IMR-90 (cell line): ENCODE measurements around the gene BST1. TPM values are rescaled to one million over a fixed set of nuclear protein-coding genes. Genes with fewer than 3 reads are reported as not detected.

Experiments
- ATAC-seq: fragments of 200-7000 bp; cut with Tn5 transposase; 2 replicates; pipeline ENCODE4 v1.9.1; 2020; ENCODE audit warnings: low read depth, mild to moderate bottlenecking, moderate library complexity
- BruUV-seq: library from RNA; stranded (reverse); fragments of 400-500 nt; replicated peaks from 2 replicates; lab custom pipeline; 2021; lab: Mats Ljungman, UMichigan
- CTCF ChIA-PET: fragments of 300-600 bp; formaldehyde crosslinking; extraction: SDS; loops from one replicate; lab custom pipeline; 2021; ENCODE audit warnings: antibody characterized with exemption; lab: Yijun Ruan, JAX
- POLR2A ChIA-PET: fragments of 300-600 bp; sonication (Branson Sonifier 250); formaldehyde crosslinking; loops from one replicate; lab custom pipeline; 2022; ENCODE audit warnings: antibody characterized with exemption; ENCODE audit not compliant: unreplicated experiment; lab: Charles Lee
- DNase-seq: peaks from one replicate; pipeline ENCODE4 v3.0.0; 2013
- H2AFZ ChIP-seq: replicated peaks from 2 replicates; pipeline ENCODE3; 2013; ENCODE audit warnings: low read length, mild to moderate bottlenecking; ENCODE audit not compliant: poor library complexity
- H2AK5ac ChIP-seq: 2 replicates; pipeline ENCODE4 v1.6.1; 2013; ENCODE audit warnings: low read depth, low read length, inconsistent platforms
- H2AK9ac ChIP-seq: replicated peaks from 2 replicates; pipeline ENCODE3; 2013; ENCODE audit warnings: mild to moderate bottlenecking, low read depth, low read length, moderate library complexity; ENCODE audit not compliant: poor library complexity
- H2BK120ac ChIP-seq: 2 replicates; pipeline ENCODE4 v1.6.1; 2013; ENCODE audit warnings: low read depth, low read length, inconsistent platforms
- H2BK15ac ChIP-seq: 3 replicates; pipeline ENCODE4 v1.6.1; 2013; ENCODE audit warnings: low read depth, low read length, inconsistent platforms
- H2BK20ac ChIP-seq: 2 replicates; pipeline ENCODE4 v1.6.1; 2013; ENCODE audit warnings: low read depth, mild to moderate bottlenecking, inconsistent platforms, low read length, moderate library complexity
- H2BK5ac ChIP-seq: 2 replicates; pipeline ENCODE4 v1.6.1; 2013; ENCODE audit warnings: mild to moderate bottlenecking, low read depth, low read length, inconsistent platforms; ENCODE audit not compliant: poor library complexity, severe bottlenecking
- H3K14ac ChIP-seq: replicated peaks from 2 replicates; pipeline ENCODE4 v1.6.1; 2013; ENCODE audit warnings: low read depth, low read length, inconsistent platforms
- H3K18ac ChIP-seq: 2 replicates; pipeline ENCODE4 v1.6.1; 2013; ENCODE audit warnings: low read depth, low read length, control low read depth
- H3K23ac ChIP-seq: 2 replicates; pipeline ENCODE4 v1.6.1; 2013; ENCODE audit warnings: low read depth, low read length, inconsistent platforms
- H3K27ac ChIP-seq: 2 replicates; pipeline ENCODE4 v1.5.1; 2013; ENCODE audit warnings: mild to moderate bottlenecking, control low read depth, low read length; ENCODE audit not compliant: insufficient read depth
- H3K27me3 ChIP-seq: 2 replicates; pipeline ENCODE4 v1.6.1; 2013; ENCODE audit warnings: low read length; ENCODE audit not compliant: control insufficient read depth, insufficient read depth
- H3K36me3 ChIP-seq: 2 replicates; pipeline ENCODE4 v1.6.1; 2013; ENCODE audit warnings: low read length, mixed read lengths; ENCODE audit not compliant: control insufficient read depth, insufficient read depth
- H3K4ac ChIP-seq: 2 replicates; pipeline ENCODE4 v1.6.1; 2013; ENCODE audit warnings: low read depth, low read length, inconsistent platforms
- H3K4me1 ChIP-seq: 2 replicates; pipeline ENCODE4 v1.6.1; 2013; ENCODE audit warnings: low read length, mixed read lengths; ENCODE audit not compliant: control insufficient read depth, insufficient read depth
- H3K4me2 ChIP-seq: 2 replicates; pipeline ENCODE4 v1.6.1; 2013; ENCODE audit warnings: low read depth, mild to moderate bottlenecking, control low read depth, low read length, moderate library complexity
- H3K4me3 ChIP-seq: 2 replicates; pipeline ENCODE4 v1.5.1; 2013; ENCODE audit warnings: low read depth, mild to moderate bottlenecking, control low read depth, low read length, moderate library complexity; ENCODE audit not compliant: insufficient read depth
- H3K56ac ChIP-seq: 2 replicates; pipeline ENCODE4 v1.6.1; 2013; ENCODE audit warnings: low read length, inconsistent platforms; ENCODE audit not compliant: insufficient read depth; ENCODE audit errors: extremely low read depth
- H3K79me1 ChIP-seq, 2 experiments: 2 replicates each; pipeline ENCODE4 v1.6.1; 2013; ENCODE audit warnings: low read length in 2 of 2, inconsistent platforms in 1 of 2, low read depth in 1 of 2
- H3K9ac ChIP-seq: 2 replicates; pipeline ENCODE4 v1.6.1; 2013; ENCODE audit warnings: low read depth, low read length, control low read depth
- H3K9me1 ChIP-seq: 2 replicates; pipeline ENCODE4 v1.6.1; 2013; ENCODE audit warnings: low read length, inconsistent platforms; ENCODE audit not compliant: insufficient read depth
- H3K9me3 ChIP-seq: 2 replicates; pipeline ENCODE4 v1.6.1; 2013; ENCODE audit warnings: low read length; ENCODE audit not compliant: control insufficient read depth, insufficient read depth
- H4K20me1 ChIP-seq: 2 replicates; pipeline ENCODE4 v1.6.1; 2013; ENCODE audit warnings: low read length, inconsistent platforms; ENCODE audit not compliant: insufficient read depth
- H4K5ac ChIP-seq: 2 replicates; pipeline ENCODE4 v1.6.1; 2013; ENCODE audit warnings: mild to moderate bottlenecking, low read depth, low read length, control low read depth
- H4K8ac ChIP-seq, 2 experiments: 2 replicates each; pipeline ENCODE4 v1.6.1; 2013; ENCODE audit warnings: low read depth in 2 of 2, low read length in 2 of 2, control low read depth in 1 of 2, inconsistent platforms in 1 of 2
- H4K91ac ChIP-seq: 2 replicates; pipeline ENCODE4 v1.6.1; 2013; ENCODE audit warnings: low read depth, low read length, inconsistent platforms; ENCODE audit not compliant: insufficient read depth
- BHLHE40 ChIP-seq: fragments of 150-350 bp; IDR thresholded peaks from 2 replicates; pipeline ENCODE4 v1.6.1; 2016; ENCODE audit warnings: mild to moderate bottlenecking, low read depth, low read length
- CEBPB ChIP-seq: IDR thresholded peaks from 2 replicates; pipeline ENCODE4 v1.6.1; 2012; ENCODE audit warnings: low read depth, low read length, improper control_type of control experiment
- CHD1 ChIP-seq: IDR thresholded peaks from 2 replicates; pipeline ENCODE4 v1.6.1; 2012; ENCODE audit warnings: low read depth, low read length, improper control_type of control experiment
- CTCF ChIP-seq: conservative IDR thresholded peaks from 2 replicates; pipeline ENCODE4 v1.5.1; 2012; ENCODE audit warnings: mild to moderate bottlenecking, low read depth, low read length, improper control_type of control experiment
- FOS ChIP-seq: fragments of 150-350 bp; IDR thresholded peaks from 2 replicates; pipeline ENCODE4 v1.6.1; 2016; ENCODE audit warnings: low read depth, low read length
- MAFK ChIP-seq: IDR thresholded peaks from 2 replicates; pipeline ENCODE4 v1.6.1; 2012; ENCODE audit warnings: low read depth, low read length, improper control_type of control experiment
- MAZ ChIP-seq: IDR thresholded peaks from 2 replicates; pipeline ENCODE4 v1.6.1; 2012; ENCODE audit warnings: low read depth, mild to moderate bottlenecking, low read length, improper control_type of control experiment, moderate library complexity, borderline replicate concordance
- MXI1 ChIP-seq: IDR thresholded peaks from 2 replicates; pipeline ENCODE4 v1.6.1; 2012; ENCODE audit warnings: low read depth, mild to moderate bottlenecking, low read length, moderate library complexity, borderline replicate concordance
- NFE2L2 ChIP-seq: fragments of 150-350 bp; IDR thresholded peaks from 2 replicates; pipeline ENCODE4 v1.6.1; 2016; ENCODE audit warnings: low read depth, mild to moderate bottlenecking, low read length
- POLR2A ChIP-seq: IDR thresholded peaks from 2 replicates; pipeline ENCODE4 v1.6.1; 2012; ENCODE audit warnings: mild to moderate bottlenecking, low read depth, low read length
- RAD21 ChIP-seq: IDR thresholded peaks from 2 replicates; pipeline ENCODE4 v1.6.1; 2012; ENCODE audit warnings: low read length, improper control_type of control experiment
- RCOR1 ChIP-seq: IDR thresholded peaks from 2 replicates; pipeline ENCODE4 v1.6.1; 2012; ENCODE audit warnings: mild to moderate bottlenecking, low read length, improper control_type of control experiment; ENCODE audit not compliant: insufficient replicate concordance
- RFX5 ChIP-seq: IDR thresholded peaks from 2 replicates; pipeline ENCODE4 v1.8.0; 2012; ENCODE audit warnings: low read depth, mild to moderate bottlenecking, low read length, moderate library complexity
- SMC3 ChIP-seq: fragments of 150-350 bp; IDR thresholded peaks from 2 replicates; pipeline ENCODE4 v1.6.1; 2016; ENCODE audit warnings: low read depth, mild to moderate bottlenecking, antibody characterized with exemption, low read length, moderate library complexity
- USF2 ChIP-seq: fragments of 150-350 bp; IDR thresholded peaks from 2 replicates; pipeline ENCODE4 v1.6.1; 2017; ENCODE audit warnings: mild to moderate bottlenecking, antibody characterized with exemption, low read length, low read depth
- WGBS, 2 experiments: methylation state at CpG; one replicate each; pipeline versions ENCODE4 v1.1.5 to v1.1.7; 2013; ENCODE audit warnings: missing lambda C conversion rate in 2 of 2; ENCODE audit not compliant: insufficient read length in 1 of 2; ENCODE audit errors: extremely low coverage in 2 of 2; 5-methylcytosine and 5-hydroxymethylcytosine counted together
- dilution Hi-C: fragments of 300-500 bp; cut with HindIII; formaldehyde crosslinking; loops from one replicate; pipeline ENCODE4 v1.14.3; 2018; ENCODE audit warnings: low sequenced_read_pairs; ENCODE audit not compliant: unreplicated experiment
- in situ Hi-C: fragments of 300-500 bp; cut with MboI; formaldehyde crosslinking; loops from 3 replicates; pipeline ENCODE4 v1.14.3; 2019; ENCODE audit warnings: low sequenced_read_pairs, inconsistent platforms, mixed read lengths
- intact Hi-C: fragments of 100-400 bp; cut with micrococcal nuclease; formaldehyde crosslinking; loops from 2 replicates; pipeline ENCODE4 v1.10.0; 2022
- polyA plus RNA-seq, 3 experiments: library from polyadenylated mRNA; depleted of rRNA; stranded (reverse); fragments of >200 nt; gene quantifications; 2 replicates each; pipeline ENCODE4 v1.2.3, GENCODE V29; 2012; ENCODE audit warnings: low replicate concordance in 1 of 3
- total RNA-seq: library from RNA; depleted of rRNA; stranded (reverse); fragments of >200 nt; gene quantifications from 2 replicates; pipeline ENCODE4 v1.2.3, GENCODE V29; 2012
- TF ChIP-seq, protein P1 (sequence below): fragments of 150-350 bp; IDR thresholded peaks from 2 replicates; pipeline ENCODE4 v1.6.1; 2016; ENCODE audit warnings: low read depth, mild to moderate bottlenecking, low read length, moderate library complexity, borderline replicate concordance

The BST1 gene
- total and polyA plus RNA-seq, 2 of the 4 experiments (the other 2 are of a cell fraction), result 6.6 to 11.1 TPM

DNA sequence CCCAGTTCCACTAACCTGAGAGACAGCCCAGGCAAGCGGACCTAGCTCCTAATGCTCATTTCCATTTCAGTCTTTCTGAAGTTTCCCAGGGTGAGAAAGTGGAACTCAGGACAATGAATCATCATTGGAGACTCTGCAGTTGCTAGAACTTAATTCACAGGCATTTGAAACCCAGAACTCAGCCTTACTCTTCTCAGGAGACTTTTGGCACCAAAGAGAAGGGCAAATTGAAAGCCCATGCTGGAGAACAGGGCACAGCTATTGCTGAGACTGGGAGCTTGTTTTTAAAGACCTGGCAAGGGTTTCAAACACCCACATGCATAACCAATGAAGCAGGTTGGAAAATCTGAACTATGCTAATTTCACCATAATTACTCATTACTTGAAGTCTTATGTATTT is 36.0 kb downstream of the BST1 start:
- no peak overlapping the region for H2BK20ac ChIP-seq
- H3K9me3 ChIP-seq, result peaks cover 13% of the 10 kb centered on the region
- CTCF ChIA-PET, result interaction anchor here (1.7 kb wide), 1 partner anchor 10 kb away, joined by 4 read pairs; no protein-coding TSS in a partner anchor
- H3K27ac ChIP-seq, result no peak overlapping the region
- H2BK5ac ChIP-seq, result no peak overlapping the region
- BruUV-seq, result no TSS peak
- H3K36me3 ChIP-seq, result no peaks in the 10 kb centered on the region
- peaks cover 2% of the 10 kb centered on the region; the same call in 1 of the 2 replicates for H3K4me1 ChIP-seq
- H3K23ac ChIP-seq, result no peak overlapping the region
- no peaks in the 10 kb centered on the region for H3K9me1 ChIP-seq
- no peak overlapping the region for H3K4me2 ChIP-seq
- ATAC-seq (peak; percentile 42), DNase-seq (peak; percentile 21)
- no peak overlapping the region for H3K9ac ChIP-seq
- no peak overlapping the region for H2AK9ac ChIP-seq
- H3K4me3 ChIP-seq, result no peak overlapping the region
- no peak overlapping the region for H2BK120ac ChIP-seq
- H4K91ac ChIP-seq, result no peak overlapping the region
- intact Hi-C loops, result no loop called here
- WGBS, 2 experiments, result no CpG with 5 or more reads among the region's 1 CpG
- H3K4ac ChIP-seq, result no peak overlapping the region
- no peak overlapping the region for H3K56ac ChIP-seq
- no peak overlapping the region for H2AK5ac ChIP-seq
- H2BK15ac ChIP-seq, result no peak overlapping the region
- POLR2A ChIA-PET, result no interaction called here
- TF ChIP-seq BHLHE40 (no peak), NFE2L2 (no peak), RFX5 (no peak), RAD21 (no peak), RCOR1 (no peak), POLR2A (no peak), MAZ (no peak), CTCF (no peak), CHD1 (no peak), CEBPB (no peak), FOS (no peak), MAFK (no peak), MXI1 (no peak), USF2 (no peak), SMC3 (no peak)
- TF ChIP-seq, protein P1, sequence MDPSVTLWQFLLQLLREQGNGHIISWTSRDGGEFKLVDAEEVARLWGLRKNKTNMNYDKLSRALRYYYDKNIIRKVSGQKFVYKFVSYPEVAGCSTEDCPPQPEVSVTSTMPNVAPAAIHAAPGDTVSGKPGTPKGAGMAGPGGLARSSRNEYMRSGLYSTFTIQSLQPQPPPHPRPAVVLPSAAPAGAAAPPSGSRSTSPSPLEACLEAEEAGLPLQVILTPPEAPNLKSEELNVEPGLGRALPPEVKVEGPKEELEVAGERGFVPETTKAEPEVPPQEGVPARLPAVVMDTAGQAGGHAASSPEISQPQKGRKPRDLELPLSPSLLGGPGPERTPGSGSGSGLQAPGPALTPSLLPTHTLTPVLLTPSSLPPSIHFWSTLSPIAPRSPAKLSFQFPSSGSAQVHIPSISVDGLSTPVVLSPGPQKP, result no peak
- no peaks in the 10 kb centered on the region for H4K20me1 ChIP-seq
- H3K27me3 ChIP-seq, result peaks cover 5% of the 10 kb centered on the region
- H3K14ac ChIP-seq, result no peak overlapping the region
- no peaks in the 10 kb centered on the region for H3K79me1 ChIP-seq
- no peak overlapping the region for H4K8ac ChIP-seq
- H2AFZ ChIP-seq, result no peak overlapping the region
- in situ Hi-C loops, result no loop called here
- no peak overlapping the region for H4K5ac ChIP-seq
- H3K18ac ChIP-seq, result no peak overlapping the region
- dilution Hi-C loops, result no loop called here
